GM08714 (cell line): ENCODE results near the gene ABCG1.
"Not testable (repeated sequence)": the region's sequence is repeated elsewhere in the genome, so short reads cannot be mapped to it uniquely, and the experiment has no call there.

ENCODE experiments used
- H3K4me3 ChIP-seq: fragments of 200-500 bp; sonication (Bioruptor generic); 2 replicates; pipeline ENCODE4 v1.5.1; 2014; ENCODE audit warnings: mild to moderate bottlenecking, low read length, inconsistent platforms
- ZNF274 ChIP-seq: IDR thresholded peaks from 2 replicates; pipeline ENCODE4 v1.6.1; 2012; ENCODE audit warnings: mild to moderate bottlenecking, low read depth, low read length

Gene ABCG1

GRCh38 chr21:42282021-42282420, 63.1 kb downstream of the ABCG1 start:
- H3K4me3 ChIP-seq, result no peak overlapping the region
- TF ChIP-seq ZNF274, result no peak

DNA sequence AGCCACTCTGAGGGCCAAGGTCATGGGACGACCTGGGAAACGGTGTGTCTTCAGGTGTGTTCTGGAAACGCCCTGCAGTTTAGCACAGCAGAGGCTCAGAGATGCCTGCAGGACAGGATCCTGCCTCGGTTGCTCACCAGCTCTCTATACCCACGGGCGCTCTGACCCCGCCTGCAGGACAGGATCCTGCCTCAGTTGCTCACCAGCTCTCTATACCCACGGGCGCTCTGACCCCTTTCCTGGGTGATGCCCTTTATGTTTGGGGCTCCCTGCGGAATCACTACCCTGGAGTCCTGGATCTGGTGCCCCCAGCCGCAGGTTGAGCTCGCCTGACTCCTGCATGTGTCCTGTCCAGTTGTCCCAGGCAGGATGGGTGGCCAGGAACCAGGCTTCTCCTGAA, 63.8 kb downstream of the ABCG1 start:
- no peak overlapping the region for H3K4me3 ChIP-seq
- TF ChIP-seq ZNF274, result no peak

DNA sequence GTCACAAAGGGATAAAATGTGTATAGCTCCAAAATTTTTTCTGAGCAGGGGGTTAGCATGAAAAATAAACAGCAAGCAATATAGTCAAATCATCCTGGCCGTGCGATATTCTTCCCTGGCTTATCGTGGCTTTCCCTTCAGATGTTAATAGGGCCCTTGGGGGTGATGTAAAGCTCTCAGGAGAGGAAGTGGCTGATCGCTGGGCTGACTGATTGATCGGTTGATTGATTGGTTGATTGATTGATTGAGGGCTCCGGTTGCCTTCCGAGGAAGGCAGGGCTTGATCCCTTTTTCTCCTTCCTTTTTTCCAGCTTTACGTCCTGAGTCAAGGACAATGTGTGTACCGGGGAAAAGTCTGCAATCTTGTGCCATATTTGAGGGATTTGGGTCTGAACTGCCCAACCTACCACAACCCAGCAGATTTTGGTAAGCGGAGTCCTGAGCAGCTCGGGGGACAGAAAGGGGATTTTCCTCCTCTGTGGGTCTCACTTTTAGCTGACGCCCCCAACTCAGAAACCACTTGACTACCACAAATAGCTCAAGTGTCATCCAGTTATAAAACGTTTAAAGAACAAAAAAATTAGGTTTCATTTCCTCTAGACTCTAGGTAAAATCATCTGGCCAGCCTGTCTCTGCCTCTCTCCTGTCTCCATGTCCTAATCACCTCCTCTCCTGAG, 66.8 kb downstream of the ABCG1 start:
- no peak for TF ChIP-seq ZNF274
- H3K4me3 ChIP-seq, result no peak overlapping the region; the same call in 1 of the 2 replicates

DNA sequence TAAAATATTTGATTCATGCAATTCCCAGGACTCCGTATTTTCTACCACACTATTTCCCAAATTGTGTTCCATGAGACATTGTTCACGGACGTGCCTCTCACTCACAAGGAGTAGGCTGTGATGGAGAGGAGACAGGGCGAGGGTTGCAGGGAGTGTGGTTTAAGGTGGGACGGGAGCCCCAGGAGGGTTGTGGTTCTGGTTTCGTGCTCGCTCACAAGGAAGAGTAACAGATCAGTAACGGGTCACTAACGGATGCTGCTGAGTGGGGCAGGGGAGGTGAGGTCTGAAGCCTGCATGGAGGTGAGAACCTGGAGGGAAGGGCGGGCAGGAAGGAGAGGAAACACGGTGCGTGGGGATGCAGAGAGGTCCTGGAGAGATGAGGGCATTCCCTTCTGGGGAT, 67.5 kb downstream of the ABCG1 start:
- no peak for TF ChIP-seq ZNF274
- H3K4me3 ChIP-seq, result no peak overlapping the region; the same call in 1 of the 2 replicates

- no peak overlapping the region for H3K4me3 ChIP-seq
- no peak for TF ChIP-seq ZNF274
Measured at GRCh38 chr21:42287193-42288083, 68.5 kb downstream of the ABCG1 start.

GRCh38 chr21:42288962-42289361, 70.0 kb downstream of the ABCG1 start:
- no peak overlapping the region for H3K4me3 ChIP-seq
- no peak for TF ChIP-seq ZNF274

- no peak overlapping the region for H3K4me3 ChIP-seq
- TF ChIP-seq ZNF274, result no peak
Measured at GRCh38 chr21:42289926-42290325, 71.0 kb downstream of the ABCG1 start.

DNA sequence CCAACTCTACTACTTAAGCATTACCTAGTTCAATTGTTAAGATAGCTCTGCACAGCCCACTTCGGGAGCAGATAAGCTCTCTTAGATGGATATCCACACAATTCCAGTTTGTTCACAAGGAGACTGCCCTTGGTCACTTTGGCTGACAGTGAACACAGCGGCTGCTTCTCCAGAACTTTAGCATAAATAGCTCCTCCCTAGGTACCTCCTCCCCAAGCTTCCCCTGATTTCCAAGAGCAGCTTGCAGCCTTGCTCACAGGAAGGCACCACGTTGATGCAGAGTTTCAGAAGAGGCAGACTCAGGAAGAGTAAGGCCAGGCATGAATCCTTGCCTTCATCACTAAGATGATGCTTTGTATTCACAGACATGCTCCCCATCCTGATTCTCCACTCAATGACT, 71.6 kb downstream of the ABCG1 start:
- H3K4me3 ChIP-seq, result no peak overlapping the region
- TF ChIP-seq ZNF274, result no peak

DNA sequence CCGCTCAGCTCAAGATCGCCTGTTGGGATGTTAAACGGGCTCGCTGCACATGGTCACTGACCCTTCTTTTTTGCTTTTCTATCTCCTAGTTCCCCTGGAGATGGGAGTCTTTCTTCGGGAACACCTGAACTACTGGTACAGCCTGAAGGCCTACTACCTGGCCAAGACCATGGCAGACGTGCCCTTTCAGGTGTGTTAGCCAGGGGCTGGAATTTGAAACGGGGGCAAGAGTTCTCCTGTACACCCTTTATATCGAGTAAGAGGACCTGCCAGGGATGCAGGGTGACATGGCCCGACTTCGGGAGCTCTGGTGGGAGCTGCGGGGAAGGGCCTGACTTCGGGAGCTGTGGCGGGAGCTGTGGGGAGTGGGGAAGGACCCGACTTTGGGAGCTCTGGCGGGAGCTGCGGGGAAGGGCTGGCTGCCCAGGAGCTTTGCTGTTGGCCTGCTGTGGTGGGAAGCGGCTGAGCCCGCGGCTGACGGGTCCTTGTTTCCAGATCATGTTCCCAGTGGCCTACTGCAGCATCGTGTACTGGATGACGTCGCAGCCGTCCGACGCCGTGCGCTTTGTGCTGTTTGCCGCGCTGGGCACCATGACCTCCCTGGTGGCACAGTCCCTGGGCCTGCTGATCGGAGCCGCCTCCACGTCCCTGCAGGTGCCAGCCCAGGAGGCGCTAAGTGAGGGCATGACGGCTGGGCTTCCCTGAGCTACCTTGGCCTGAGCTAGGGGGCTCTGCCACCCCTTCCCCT, 72.2 kb downstream of the ABCG1 start:
- H3K4me3 ChIP-seq, result no peak overlapping the region
- TF ChIP-seq ZNF274, result no peak

GRCh38 chr21:42291751-42292562, 73.0 kb downstream of the ABCG1 start:
- H3K4me3 ChIP-seq, result no peak overlapping the region
- TF ChIP-seq ZNF274, result no peak

DNA sequence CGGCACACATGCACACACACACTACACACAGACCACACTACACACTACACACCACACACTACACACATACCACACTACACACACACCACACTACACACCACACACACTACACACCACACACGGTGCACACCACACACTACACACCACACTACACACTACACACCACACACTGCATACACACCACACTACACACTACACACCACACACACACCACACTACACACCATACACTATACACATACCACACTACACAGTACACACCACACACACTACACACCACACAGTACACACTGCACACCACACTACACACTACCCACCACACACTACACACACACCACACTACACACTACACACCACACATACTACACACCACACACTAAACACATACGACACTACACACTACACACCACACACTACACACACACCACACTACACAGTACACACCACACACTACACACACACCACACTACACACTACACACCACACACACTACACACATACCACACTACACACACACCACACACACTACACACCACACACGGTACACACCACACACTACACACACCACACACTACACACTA, 73.7 kb downstream of the ABCG1 start:
- not testable (repeated sequence) for H3K4me3 ChIP-seq

- no peak for TF ChIP-seq ZNF274
- H3K4me3 ChIP-seq, result no peak overlapping the region
Measured at GRCh38 chr21:42293649-42294272, 74.8 kb downstream of the ABCG1 start.

DNA sequence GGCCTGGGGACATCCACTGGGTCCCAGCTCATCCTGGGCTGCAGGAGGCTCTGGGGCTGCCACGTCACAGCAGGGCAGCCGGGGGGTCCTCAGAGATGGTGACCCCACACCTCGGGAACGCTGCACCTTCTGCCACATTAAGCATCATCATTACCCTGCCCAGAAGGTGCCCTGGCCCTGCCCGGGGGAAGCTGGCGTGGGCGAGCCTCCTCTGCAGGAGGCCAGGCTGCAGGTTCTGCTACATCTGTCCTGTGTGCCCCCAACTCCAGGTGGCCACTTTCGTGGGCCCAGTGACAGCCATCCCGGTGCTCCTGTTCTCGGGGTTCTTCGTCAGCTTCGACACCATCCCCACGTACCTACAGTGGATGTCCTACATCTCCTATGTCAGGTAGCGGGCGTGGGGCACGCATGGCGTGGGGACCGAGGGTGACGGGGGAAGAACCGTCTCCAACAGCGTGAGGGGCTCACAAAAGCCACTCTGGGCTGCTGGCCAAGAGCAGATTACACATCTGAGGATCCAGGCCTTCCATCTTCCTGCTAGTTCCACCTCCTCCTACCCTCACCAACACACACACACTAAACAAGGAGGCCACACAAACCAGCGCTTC, 75.4 kb downstream of the ABCG1 start:
- TF ChIP-seq ZNF274, result no peak
- no peak overlapping the region for H3K4me3 ChIP-seq

DNA sequence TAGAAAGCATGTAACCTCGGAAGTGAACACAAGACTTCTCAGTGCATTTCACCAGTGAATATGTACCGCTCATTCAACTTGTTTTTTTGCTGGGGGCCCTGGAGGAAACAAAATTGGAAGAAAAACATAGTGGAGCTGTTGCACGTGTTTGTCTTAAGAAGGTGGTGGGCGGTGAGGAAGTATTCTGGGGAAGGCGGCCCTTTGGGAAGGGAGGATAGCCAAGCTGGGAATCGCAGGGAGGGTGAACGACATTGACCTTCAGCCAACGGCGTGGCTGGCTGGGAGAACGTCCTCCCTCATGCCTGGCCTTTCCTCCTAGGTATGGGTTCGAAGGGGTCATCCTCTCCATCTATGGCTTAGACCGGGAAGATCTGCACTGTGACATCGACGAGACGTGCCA, 76.9 kb downstream of the ABCG1 start:
- no peak overlapping the region for H3K4me3 ChIP-seq
- TF ChIP-seq ZNF274, result no peak
